Activated CD4-positive, alpha-beta T cell treated with anti-CD3 and anti-CD28 coated beads, Interleukin-2, Interleukin-4, amounts not matched to agents 100 ng/mL and 50 ng/mL, durations not matched to agents 16 hours and 8 hours (primary cell): ENCODE results near the gene SFSWAP.
"Not testable (repeated sequence)": the region's sequence is repeated elsewhere in the genome, so short reads cannot be mapped to it uniquely, and the experiment has no call there.

Experiments
- DNase-seq: peaks from one replicate; pipeline ENCODE4 v3.0.0-alpha.2; 2020; ENCODE audit warnings: low spot score

Gene SFSWAP

DNA sequence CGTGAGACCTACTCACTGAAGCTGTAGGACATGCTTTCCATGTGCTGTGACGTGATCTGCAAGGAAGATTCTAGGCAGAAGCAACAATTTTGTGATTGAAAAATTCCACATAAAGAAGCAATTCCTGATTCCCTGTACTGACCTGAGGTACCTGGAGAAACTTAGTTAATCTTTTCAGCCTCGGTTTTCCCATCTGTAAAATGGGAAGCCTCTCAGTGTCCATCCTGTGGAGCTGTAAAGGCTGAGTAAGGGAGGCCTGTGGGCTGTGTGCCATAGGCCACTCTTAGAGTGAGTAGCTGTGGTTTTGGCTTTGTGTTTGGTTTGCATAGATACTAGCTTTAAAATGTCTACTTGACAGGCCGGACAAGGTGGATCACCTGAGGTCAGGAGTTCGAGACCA, 50.7 kb downstream of the SFSWAP start:
- DNase-seq: no peak

- DNase-seq: no peak
These were observed 53.8 kb downstream of the SFSWAP start for GRCh38 chr12:131764738-131765137.

DNA sequence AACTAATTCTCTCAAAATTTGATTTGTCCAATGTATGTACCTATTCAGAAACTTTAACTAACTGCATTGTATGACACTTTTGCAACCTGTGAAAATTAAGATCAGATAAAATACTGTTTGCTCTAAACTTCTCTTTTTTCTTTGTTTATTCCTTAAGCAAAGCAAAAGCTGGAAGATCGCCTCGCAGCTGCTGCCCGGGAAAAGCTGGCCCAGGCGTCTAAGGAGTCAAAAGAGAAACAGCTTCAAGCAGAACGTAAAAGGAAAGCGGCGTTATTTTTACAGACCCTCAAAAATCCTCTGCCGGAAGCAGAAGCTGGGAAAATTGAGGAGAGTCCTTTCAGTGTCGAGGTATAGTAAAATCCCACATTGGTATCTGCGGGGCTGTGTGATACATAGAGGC, 55.1 kb downstream of the SFSWAP start:
- no peak for DNase-seq

DNA sequence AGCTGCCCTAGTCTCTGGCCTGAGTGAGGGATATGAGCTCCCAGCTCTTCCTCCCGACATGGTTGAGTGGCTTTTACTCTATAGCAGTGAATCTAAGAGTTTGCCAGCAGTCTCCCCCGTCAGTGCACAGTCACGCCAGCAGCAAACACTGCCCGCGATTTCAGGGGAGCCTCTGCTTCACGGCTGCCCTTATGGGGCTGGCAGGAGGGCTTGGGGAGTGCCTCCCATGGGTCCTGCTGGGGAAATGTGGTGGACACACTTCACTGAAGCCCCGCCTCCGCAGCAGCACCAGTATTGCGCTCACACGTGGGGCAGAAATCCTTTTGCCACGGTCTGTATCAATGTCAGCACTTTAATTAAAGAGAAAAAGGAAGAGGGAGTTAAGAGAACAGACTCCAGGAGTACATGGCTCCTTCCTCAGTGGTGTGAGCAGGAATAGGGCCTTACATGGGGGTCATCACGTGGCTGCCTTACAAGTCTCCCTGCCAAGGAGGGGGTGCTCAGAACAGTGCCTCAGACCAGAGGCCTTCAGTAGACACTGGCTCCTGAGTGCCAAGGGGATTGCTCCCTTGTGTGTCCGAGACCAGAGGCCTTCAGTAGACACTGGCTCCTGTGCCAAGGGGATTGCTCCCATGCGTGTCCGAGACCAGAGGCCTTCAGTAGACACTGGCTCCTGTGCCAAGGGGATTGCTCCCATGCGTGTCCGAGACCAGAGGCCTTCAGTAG, 55.7 kb downstream of the SFSWAP start:
- DNase-seq: no peak

DNA sequence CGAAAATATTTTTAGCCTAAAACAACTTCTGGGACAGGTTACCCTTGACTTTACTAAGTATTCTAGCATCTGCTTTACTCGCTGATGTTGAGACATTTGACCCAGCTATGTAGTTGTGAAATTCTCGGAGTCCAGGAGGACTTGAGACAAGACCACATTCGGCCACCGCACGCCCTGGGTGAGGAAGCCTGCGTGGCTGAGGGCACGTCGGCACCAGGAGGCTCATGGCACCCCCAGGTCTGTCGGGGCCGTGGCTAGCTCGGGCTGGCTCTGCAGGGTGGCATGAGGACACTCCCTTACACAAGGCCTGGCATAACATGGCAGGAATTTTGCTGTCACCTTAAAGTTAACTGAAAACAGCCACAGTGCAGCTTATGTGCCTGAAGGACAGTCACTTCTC, 59.2 kb downstream of the SFSWAP start:
- DNase-seq: no peak

GRCh38 chr12:131771965-131772364, 61.1 kb downstream of the SFSWAP start:
- DNase-seq: no peak

DNA sequence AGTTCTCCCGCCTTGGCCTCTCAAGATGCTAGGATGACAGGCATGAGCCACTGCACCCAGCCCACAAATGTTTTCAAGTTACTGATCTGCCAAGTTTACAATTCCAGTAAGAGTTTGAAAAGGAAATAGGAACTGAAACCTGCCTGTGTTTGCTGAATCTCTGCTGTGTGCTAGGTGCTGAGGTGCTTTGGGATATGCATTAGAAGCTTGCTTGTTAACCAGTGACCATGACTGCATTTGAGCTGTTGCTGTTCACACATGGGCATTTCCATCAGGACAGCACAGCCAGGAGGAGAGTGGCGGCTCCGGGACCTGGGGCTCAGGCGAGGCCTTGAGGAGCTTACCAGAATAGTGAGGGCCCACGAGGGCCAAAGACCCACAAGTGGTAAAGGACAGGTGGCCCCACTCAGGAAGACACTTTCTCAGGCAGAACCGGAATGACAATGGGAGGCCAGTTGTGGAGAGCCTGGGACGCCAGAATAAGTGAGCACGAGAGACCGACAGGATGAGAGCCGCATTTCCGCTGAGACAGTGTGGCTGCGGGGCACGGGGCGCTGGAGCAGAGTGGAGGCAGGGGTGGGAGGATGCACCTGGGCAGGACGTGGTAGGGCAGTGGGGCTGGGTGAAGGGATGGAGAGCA, 62.8 kb downstream of the SFSWAP start:
- no peak for DNase-seq

DNA sequence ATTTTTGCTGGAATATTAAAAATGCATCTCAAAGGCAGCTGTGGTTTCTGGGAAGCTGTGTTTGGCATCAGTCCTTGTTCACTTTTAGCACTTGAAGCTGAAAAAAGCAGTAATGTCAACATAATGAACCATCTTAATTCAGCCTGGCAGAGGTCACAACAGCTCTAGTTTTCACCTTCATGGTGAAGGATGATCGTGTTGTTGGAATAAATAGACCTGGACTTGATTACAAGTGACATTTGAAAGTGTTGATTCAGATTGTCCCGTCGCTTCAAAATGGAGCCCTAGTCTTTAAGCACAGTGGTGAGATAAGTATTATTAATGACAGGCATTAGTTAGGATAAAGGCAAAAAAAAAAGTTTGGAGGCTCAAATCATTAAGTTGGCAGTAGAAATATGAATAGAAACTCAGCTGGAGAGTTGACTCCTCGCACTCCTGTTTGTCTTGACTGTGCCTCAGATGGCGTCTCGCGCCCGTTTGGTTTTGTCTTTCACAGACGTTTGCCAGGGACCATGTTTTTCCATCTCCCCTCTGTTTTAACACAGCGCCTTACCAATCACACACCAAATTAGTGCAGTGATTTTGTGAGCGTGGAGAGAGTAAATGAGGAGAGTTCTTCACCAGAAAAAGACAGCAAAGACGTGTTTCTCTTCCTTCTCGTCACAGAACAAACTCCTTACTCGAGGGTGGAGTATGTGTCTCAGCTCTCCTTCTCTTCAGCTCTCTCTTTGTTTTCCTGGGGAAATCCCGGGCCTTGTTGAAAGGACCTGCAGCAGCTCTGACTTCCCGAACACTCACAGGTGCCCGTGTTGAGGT, 63.9 kb downstream of the SFSWAP start:
- DNase-seq: no peak

DNA sequence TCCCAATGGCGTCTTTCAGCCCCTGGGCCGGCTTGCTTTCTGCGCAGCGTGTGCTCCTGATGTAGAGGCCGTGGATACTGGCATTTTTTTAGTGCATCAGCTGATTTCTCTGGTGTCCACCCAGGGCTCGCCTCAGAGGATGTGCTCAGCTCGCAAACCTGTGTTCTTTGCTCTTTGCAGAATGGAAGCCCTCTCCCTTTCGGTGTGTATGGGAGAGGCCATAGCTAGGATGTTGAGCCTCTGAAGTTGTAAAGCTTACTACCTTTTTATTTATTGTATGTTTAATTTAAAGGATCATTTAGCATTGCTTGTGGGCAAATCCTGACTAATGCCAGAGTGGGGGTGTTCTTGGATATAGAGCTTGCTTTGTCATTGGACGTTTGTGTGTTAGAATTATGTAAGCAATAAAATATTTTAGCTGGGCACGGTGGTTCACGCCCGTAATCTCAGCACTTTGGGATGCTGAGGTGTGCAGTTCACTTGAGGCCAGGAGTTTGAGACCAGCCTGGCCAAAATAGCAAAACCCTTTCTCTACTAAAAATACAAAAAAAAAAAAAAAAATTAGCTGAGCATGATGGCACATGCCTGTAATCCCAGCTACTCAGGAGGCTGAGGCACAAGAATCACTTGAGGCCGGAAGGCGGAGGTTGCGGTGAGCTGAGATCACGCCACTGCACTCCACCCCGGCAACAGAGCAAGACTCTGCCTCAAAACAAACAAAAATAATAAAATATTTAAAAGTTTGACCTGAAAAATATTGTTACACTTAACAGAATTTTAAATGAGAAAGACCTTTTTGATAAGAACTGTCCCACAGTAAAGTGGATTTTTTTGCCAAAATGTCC, 64.7 kb downstream of the SFSWAP start:
- no peak for DNase-seq

GRCh38 chr12:131776237-131776889, 65.5 kb downstream of the SFSWAP start:
- no peak for DNase-seq

DNA sequence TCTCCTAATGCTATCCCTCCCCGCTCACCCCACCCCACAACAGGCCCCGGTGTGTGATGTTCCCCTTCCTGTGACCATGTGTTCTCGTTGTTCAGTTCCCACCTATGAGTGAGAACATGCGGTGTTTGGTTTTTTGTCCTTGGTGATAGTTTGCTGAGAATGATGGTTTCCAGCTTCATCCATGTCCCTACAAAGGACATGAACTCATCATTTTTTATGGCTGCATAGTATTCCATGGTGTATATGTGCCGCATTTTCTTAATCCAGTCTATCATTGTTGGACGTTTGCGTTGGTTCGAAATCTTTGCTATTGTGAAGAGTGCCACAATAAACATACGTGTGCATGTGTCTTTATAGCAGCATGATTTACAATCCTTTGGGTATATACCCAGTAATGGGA, 66.4 kb downstream of the SFSWAP start:
- DNase-seq: not testable (repeated sequence)

- DNase-seq: no peak
These were observed 68.1 kb downstream of the SFSWAP start for GRCh38 chr12:131779027-131779426.

- no peak for DNase-seq
These were observed 71.2 kb downstream of the SFSWAP start for GRCh38 chr12:131782061-131782460.

GRCh38 chr12:131783915-131784541, 73.1 kb downstream of the SFSWAP start:
- no peak for DNase-seq

GRCh38 chr12:131784909-131785762, 74.2 kb downstream of the SFSWAP start:
- DNase-seq: no peak

DNA sequence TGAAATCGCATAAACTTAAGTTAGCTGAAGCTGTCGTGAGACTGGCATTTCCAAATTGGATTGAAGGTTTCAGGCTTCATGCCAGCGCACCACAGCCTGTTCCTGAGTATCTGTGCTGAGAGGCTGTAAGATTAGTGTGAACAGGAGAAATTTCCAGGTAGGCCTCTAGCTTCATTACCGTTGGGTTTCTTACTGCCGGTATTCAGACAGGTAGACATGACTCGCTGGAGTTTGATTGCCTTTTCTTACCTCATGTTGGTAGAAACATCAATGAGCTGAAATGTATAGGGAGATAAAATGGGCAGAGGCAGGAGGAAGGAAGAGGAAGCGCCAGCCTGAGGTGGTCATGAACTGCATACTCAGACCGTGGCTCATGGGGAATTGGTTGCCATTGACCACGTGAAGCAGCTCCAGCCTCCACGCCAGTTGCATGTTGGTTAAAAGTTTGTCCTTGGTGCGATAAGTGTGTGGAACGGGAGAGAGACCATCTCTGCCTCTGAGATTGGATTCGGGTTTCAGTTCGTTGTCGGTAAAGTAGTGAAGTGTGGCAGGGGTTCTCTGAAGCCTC, 75.0 kb downstream of the SFSWAP start:
- DNase-seq: no peak

GRCh38 chr12:131786331-131786730, 75.4 kb downstream of the SFSWAP start:
- DNase-seq: no peak

GRCh38 chr12:131787143-131787660, 76.3 kb downstream of the SFSWAP start:
- DNase-seq: no peak

DNA sequence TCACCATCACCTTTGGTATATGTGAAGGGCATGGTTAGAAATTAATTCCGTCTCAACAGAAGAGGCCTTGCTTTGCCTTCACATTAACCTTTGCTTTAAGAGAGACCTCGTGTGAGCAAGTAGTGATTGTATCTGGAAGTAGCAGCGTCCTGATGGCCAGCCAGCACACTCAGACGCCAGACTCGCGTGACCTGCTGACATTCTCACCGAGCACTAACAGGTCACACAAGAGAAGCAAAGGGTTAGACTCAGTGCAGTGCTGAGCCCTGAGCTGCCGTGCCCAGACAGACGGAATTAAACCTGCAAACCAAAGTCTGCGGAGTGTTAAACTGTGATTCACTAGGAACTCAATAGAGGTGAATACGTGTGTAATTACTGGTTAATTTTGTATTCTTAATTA, 77.2 kb downstream of the SFSWAP start:
- no peak for DNase-seq

DNA sequence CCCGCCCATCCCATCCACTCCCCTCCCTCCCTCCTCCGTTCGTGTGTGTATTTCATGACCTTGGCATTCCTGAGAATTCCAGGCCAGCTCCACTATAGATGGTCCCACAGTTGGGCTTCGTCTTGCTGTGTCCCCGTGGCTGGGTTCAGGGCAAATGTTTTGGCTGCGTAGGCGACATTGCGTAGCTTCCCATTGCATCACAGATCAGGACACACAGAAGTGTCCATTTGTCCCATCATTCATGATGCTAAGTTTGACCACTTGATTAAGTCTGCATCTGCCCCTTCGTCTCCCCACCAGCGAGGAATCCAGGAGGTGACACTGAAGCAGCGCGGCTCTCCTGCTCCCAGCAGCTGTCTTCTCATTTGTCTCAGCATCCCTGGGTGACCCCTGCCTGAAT, 78.7 kb downstream of the SFSWAP start:
- DNase-seq: no peak
